ENCODE results near the gene COA3.

COA3 gene

DNA sequence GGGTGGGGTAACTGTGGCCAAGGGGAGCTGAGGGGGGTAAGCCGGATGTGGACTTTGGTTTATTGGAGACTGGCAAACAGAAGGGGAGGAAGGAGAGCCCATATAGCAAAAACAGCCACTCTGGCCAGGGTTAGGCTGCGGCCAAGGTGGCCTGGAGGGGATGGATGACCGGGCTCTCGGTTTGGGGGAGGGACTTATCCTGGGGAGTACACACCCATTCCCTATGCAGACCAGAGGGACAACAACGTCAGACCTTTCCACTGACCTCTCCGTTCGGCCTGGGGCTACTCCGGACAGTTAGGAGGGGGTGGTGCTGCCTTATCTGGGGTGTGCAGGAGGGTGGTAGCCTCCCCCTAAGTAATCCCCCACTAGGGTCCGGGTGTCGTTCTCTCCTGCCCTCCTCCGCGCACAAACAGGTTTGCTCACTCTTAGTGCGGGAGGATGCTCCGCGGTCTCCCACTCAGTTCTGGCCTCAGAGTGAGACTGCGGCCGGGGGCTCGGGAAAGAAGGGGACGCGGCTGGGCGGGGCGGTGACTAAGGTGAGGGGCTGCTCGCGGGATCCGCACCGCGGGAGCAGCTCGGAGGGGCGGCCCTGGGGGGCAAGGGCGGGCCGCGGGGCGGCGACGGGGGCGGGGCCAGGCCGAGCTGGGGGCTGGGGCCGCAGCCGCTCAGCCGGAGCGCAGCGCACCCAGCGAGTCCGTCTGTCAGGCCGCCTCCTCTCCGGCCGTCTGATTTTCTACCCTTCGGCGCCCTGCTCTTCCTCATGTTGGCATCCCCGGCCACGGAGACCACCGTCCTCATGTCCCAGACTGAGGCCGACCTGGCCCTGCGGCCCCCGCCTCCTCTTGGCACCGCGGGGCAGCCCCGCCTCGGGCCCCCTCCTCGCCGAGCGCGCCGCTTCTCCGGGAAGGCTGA is 18.3 kb downstream of the COA3 start, which contains the start of gene WNK4:
Gene WNK4 (plus strand): TSS at position 675 of the 915 bp plus-strand sequence. CDS start 89 bp downstream, at position 764.
- ATAC-seq, result peak; percentile 72
- no peak for TF ChIP-seq CSDC2 (CRISPR knock-in tag; IDR thresholded peaks at IDR 0.05)
- TF ChIP-seq, protein P1, sequence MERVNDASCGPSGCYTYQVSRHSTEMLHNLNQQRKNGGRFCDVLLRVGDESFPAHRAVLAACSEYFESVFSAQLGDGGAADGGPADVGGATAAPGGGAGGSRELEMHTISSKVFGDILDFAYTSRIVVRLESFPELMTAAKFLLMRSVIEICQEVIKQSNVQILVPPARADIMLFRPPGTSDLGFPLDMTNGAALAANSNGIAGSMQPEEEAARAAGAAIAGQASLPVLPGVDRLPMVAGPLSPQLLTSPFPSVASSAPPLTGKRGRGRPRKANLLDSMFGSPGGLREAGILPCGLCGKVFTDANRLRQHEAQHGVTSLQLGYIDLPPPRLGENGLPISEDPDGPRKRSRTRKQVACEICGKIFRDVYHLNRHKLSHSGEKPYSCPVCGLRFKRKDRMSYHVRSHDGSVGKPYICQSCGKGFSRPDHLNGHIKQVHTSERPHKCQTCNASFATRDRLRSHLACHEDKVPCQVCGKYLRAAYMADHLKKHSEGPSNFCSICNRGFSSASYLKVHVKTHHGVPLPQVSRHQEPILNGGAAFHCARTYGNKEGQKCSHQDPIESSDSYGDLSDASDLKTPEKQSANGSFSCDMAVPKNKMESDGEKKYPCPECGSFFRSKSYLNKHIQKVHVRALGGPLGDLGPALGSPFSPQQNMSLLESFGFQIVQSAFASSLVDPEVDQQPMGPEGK (CRISPR knock-in tag; IDR thresholded peaks at IDR 0.05; ENCODE audit: borderline replicate concordance), result 0 out of 2 replicates have a peak, but pooled peaks have one; percentile 17

GRCh38 chr17:42779304-42779935 is 19.1 kb downstream of the COA3 start:
- no peak for ATAC-seq
- TF ChIP-seq RARB (CRISPR knock-in tag; IDR thresholded peaks at IDR 0.05) (no peak), ZFP3 (CRISPR knock-in tag; IDR thresholded peaks at IDR 0.05) (no peak)

DNA sequence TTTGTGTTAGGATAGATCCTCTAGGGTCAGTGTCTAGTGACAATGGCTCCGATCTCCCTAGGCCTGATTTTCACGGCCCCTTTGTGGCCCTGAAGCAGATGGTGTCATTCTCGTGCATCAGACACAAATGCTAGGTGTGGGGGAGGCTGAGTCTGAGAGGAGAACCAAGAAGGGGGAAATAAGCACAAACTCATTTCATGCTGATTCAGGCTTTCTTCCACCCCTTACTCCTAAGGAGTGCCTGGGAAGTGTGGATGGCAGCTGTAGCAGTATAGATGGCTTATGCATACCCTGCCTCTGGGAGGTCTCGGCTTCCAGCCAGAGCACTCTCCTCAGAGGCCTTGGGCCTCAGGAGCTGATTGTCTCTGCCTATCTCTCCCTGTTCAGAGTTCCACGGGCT is 19.9 kb downstream of the COA3 start:
- ATAC-seq, result no peak
- TF ChIP-seq ESRRG (CRISPR knock-in tag; IDR thresholded peaks at IDR 0.05) (no peak), ZFP3 (CRISPR knock-in tag; IDR thresholded peaks at IDR 0.05) (no peak), ZNF8 (CRISPR knock-in tag; IDR thresholded peaks at IDR 0.05) (no peak), OSR1 (CRISPR knock-in tag; IDR thresholded peaks at IDR 0.05) (no peak), CSDC2 (CRISPR knock-in tag; IDR thresholded peaks at IDR 0.05) (no peak), CSRNP3 (CRISPR knock-in tag; IDR thresholded peaks at IDR 0.05) (no peak), SNAI2 (CRISPR knock-in tag; IDR thresholded peaks at IDR 0.05) (no peak), PPARA (CRISPR knock-in tag; IDR thresholded peaks at IDR 0.05; ENCODE audit: borderline replicate concordance) (no peak), ARNTL (CRISPR knock-in tag; IDR thresholded peaks at IDR 0.05; ENCODE audit: borderline replicate concordance, low read depth) (no peak), ZNF565 (CRISPR knock-in tag; conservative IDR thresholded peaks at IDR 0.05; ENCODE audit: low read depth) (no peak), ISL1 (CRISPR knock-in tag; IDR thresholded peaks at IDR 0.05) (no peak), RARB (CRISPR knock-in tag; IDR thresholded peaks at IDR 0.05) (no peak), TOX (CRISPR knock-in tag; IDR thresholded peaks at IDR 0.05; ENCODE audit: borderline replicate concordance) (no peak), TCF4 (CRISPR knock-in tag; IDR thresholded peaks at IDR 0.05; ENCODE audit: borderline replicate concordance) (no peak), GLIS3 (CRISPR knock-in tag; IDR thresholded peaks at IDR 0.05) (no peak)
- TF ChIP-seq, protein P2, sequence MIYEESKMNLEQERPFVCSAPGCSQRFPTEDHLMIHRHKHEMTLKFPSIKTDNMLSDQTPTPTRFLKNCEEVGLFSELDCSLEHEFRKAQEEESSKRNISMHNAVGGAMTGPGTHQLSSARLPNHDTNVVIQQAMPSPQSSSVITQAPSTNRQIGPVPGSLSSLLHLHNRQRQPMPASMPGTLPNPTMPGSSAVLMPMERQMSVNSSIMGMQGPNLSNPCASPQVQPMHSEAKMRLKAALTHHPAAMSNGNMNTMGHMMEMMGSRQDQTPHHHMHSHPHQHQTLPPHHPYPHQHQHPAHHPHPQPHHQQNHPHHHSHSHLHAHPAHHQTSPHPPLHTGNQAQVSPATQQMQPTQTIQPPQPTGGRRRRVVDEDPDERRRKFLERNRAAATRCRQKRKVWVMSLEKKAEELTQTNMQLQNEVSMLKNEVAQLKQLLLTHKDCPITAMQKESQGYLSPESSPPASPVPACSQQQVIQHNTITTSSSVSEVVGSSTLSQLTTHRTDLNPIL (CRISPR knock-in tag; IDR thresholded peaks at IDR 0.05; ENCODE audit: low read depth), result no peak
- TF ChIP-seq, protein P1 (CRISPR knock-in tag; IDR thresholded peaks at IDR 0.05; ENCODE audit: borderline replicate concordance), result no peak
- TF ChIP-seq, protein P3, sequence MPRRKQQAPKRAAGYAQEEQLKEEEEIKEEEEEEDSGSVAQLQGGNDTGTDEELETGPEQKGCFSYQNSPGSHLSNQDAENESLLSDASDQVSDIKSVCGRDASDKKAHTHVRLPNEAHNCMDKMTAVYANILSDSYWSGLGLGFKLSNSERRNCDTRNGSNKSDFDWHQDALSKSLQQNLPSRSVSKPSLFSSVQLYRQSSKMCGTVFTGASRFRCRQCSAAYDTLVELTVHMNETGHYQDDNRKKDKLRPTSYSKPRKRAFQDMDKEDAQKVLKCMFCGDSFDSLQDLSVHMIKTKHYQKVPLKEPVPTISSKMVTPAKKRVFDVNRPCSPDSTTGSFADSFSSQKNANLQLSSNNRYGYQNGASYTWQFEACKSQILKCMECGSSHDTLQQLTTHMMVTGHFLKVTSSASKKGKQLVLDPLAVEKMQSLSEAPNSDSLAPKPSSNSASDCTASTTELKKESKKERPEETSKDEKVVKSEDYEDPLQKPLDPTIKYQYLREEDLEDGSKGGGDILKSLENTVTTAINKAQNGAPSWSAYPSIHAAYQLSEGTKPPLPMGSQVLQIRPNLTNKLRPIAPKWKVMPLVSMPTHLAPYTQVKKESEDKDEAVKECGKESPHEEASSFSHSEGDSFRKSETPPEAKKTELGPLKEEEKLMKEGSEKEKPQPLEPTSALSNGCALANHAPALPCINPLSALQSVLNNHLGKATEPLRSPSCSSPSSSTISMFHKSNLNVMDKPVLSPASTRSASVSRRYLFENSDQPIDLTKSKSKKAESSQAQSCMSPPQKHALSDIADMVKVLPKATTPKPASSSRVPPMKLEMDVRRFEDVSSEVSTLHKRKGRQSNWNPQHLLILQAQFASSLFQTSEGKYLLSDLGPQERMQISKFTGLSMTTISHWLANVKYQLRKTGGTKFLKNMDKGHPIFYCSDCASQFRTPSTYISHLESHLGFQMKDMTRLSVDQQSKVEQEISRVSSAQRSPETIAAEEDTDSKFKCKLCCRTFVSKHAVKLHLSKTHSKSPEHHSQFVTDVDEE (CRISPR knock-in tag; IDR thresholded peaks at IDR 0.05), result no peak
